ENCODE data around the gene OPCML. TPM values are rescaled to one million over a fixed set of nuclear protein-coding genes. Genes with fewer than 3 reads are reported as not detected.

Gene OPCML
- total RNA-seq, 1 donor from 2014 or later, result 0.61 TPM

DNA sequence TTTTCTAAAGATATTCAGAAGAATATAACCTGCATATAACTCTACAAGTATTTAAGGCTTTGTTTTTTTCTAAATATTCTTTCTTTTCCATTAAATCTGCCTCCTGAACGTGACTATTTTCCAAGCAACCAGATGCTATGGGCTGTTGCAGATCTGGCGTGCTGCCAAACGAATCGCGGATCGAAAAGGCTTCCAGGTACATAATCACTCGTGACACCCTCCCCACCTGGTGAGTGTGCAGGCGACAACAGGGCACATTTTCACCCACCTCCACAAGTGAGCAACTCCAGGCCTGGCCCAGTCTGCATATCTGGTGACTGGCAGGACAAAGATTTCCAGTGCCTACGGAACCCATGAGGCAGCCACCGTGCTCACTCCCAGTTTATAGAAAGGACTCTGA is 660.1 kb downstream of the OPCML start:
- H3K27ac Mint-ChIP-seq (ENCODE audit: unreplicated experiment), result no peak overlapping the region
- no peak for TF ChIP-seq CTCF (IDR thresholded peaks at IDR 0.05; ENCODE audit: partially characterized antibody, unreplicated experiment)
- no peaks in the 10 kb centered on the region for H3K36me3 Mint-ChIP-seq (ENCODE audit: unreplicated experiment)

GRCh38 chr11:132866783-132867545 is 665.3 kb downstream of the OPCML start:
- H3K4me1 Mint-ChIP-seq (ENCODE audit: low read depth, unreplicated experiment), result peaks cover 1% of the 10 kb centered on the region
- H3K36me3 Mint-ChIP-seq (ENCODE audit: unreplicated experiment), result no peaks in the 10 kb centered on the region
- H3K9me3 Mint-ChIP-seq (ENCODE audit: unreplicated experiment), result no peaks in the 10 kb centered on the region

More for the DNA sequence above, 660.1 kb downstream of the OPCML start:
- no peaks in the 10 kb centered on the region for H3K27me3 Mint-ChIP-seq (ENCODE audit: unreplicated experiment)
- no peaks in the 10 kb centered on the region for H3K9me3 Mint-ChIP-seq (ENCODE audit: unreplicated experiment)
- no peak for DNase-seq
- H3K4me3 Mint-ChIP-seq (ENCODE audit: unreplicated experiment), result no peak overlapping the region
- H3K4me1 Mint-ChIP-seq (ENCODE audit: low read depth, unreplicated experiment), result peaks cover 1% of the 10 kb centered on the region

GRCh38 chr11:132865623-132866022 is 666.7 kb downstream of the OPCML start:
- no peaks in the 10 kb centered on the region for H3K36me3 Mint-ChIP-seq (ENCODE audit: unreplicated experiment)
- TF ChIP-seq CTCF (IDR thresholded peaks at IDR 0.05; ENCODE audit: partially characterized antibody, unreplicated experiment), result no peak
- no peak overlapping the region for H3K4me3 Mint-ChIP-seq (ENCODE audit: unreplicated experiment)
- peaks cover 1% of the 10 kb centered on the region for H3K4me1 Mint-ChIP-seq (ENCODE audit: low read depth, unreplicated experiment)
- no peak overlapping the region for H3K27ac Mint-ChIP-seq (ENCODE audit: unreplicated experiment)
- no peaks in the 10 kb centered on the region for H3K27me3 Mint-ChIP-seq (ENCODE audit: unreplicated experiment)
- no peak for DNase-seq
- no peaks in the 10 kb centered on the region for H3K9me3 Mint-ChIP-seq (ENCODE audit: unreplicated experiment)

More at GRCh38 chr11:132866783-132867545, 665.3 kb downstream of the OPCML start:
- DNase-seq, result no peak
- Mint-ChIP-seq H3K4me3 (ENCODE audit: unreplicated experiment) (no peak overlapping the region), H3K27ac (ENCODE audit: unreplicated experiment) (no peak overlapping the region), H3K27me3 (ENCODE audit: unreplicated experiment) (no peaks in the 10 kb centered on the region)
- TF ChIP-seq CTCF (IDR thresholded peaks at IDR 0.05; ENCODE audit: partially characterized antibody, unreplicated experiment), result no peak

- no peak overlapping the region for H3K27ac Mint-ChIP-seq (ENCODE audit: unreplicated experiment)
- peaks cover 1% of the 10 kb centered on the region for H3K4me1 Mint-ChIP-seq (ENCODE audit: low read depth, unreplicated experiment)
- no peaks in the 10 kb centered on the region for H3K9me3 Mint-ChIP-seq (ENCODE audit: unreplicated experiment)
- H3K4me3 Mint-ChIP-seq (ENCODE audit: unreplicated experiment), result no peak overlapping the region
- peak; percentile 49 for DNase-seq
- no peaks in the 10 kb centered on the region for H3K27me3 Mint-ChIP-seq (ENCODE audit: unreplicated experiment)
- no peaks in the 10 kb centered on the region for H3K36me3 Mint-ChIP-seq (ENCODE audit: unreplicated experiment)
- no peak for TF ChIP-seq CTCF (IDR thresholded peaks at IDR 0.05; ENCODE audit: partially characterized antibody, unreplicated experiment)
These were observed 667.3 kb downstream of the OPCML start for GRCh38 chr11:132864811-132865576.

DNA sequence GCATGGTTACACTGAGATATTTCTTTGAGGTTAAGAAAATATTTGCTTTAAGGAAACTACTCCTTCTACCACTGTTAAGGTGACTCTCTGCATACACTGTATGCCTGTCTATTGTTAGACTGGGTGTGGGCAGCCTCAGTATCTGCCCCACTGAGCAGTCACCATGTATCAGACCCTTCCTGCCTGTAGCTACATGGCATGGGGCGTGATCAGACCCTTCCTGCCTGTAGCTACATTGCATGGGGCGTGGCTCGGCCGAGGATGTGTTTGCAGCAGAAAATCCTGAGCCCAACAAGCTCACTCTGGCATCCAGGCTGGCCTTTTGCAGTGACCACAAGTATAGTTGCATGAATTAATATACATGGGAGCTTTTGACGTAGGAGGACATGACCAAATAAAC is 669.4 kb downstream of the OPCML start:
- H3K4me3 Mint-ChIP-seq (ENCODE audit: unreplicated experiment), result no peak overlapping the region
- no peak for DNase-seq
- no peaks in the 10 kb centered on the region for H3K36me3 Mint-ChIP-seq (ENCODE audit: unreplicated experiment)
- H3K9me3 Mint-ChIP-seq (ENCODE audit: unreplicated experiment), result no peaks in the 10 kb centered on the region
- peaks cover 2% of the 10 kb centered on the region for H3K27me3 Mint-ChIP-seq (ENCODE audit: unreplicated experiment)
- peaks cover 6% of the 10 kb centered on the region for H3K4me1 Mint-ChIP-seq (ENCODE audit: low read depth, unreplicated experiment)
- H3K27ac Mint-ChIP-seq (ENCODE audit: unreplicated experiment), result no peak overlapping the region
- TF ChIP-seq CTCF (IDR thresholded peaks at IDR 0.05; ENCODE audit: partially characterized antibody, unreplicated experiment), result no peak
